ENCODE measurements around the gene SPATC1L. TPM values are rescaled to one million over a fixed set of nuclear protein-coding genes. Genes with fewer than 3 reads are reported as not detected.
"Not testable (repeated sequence)": the region's sequence is repeated elsewhere in the genome, so short reads cannot be mapped to it uniquely, and the experiment has no call there.

Gene SPATC1L
- total RNA-seq (2014; rRNA removed; shearing (Covaris generic)): 4.3 and 7.1 TPM in 2 replicates

DNA sequence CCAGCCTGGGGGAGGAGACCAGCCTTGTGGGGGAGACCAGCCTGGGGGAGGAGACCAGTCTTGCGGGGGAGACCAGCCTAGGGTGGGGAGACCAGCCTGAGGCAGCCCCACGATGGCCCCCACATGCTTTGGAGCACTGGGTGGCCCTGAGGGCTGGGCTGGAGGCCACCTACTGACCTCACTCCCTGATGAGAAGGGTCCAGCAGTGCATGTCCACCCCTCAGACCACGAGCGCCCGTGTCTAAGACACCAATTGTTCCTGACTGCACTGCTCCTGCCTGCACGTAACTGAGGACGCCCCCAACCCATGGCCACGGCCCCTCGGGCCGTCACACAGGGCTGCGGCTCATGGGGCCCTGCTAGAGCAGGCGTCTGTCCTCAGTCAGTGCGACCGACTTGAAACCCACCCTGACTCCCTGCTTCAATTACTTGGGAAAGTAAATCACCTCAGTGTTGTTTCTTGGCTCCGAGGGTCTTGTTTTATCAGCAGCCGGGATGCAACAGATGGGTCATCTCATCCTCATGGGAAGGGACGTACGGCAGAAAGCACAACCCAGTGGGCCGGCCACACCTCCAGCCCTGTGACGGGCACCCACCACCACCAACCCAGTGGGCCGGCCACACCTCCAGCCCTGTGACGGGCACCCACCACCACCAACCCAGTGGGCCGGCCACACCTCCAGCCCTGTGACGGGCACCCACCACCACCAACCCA lies at the start of gene SPATC1L:
Gene SPATC1L, minus strand, starts transcription at position 550 of the 715 bp plus-strand sequence. CDS start 1,643 bp downstream, outside the sequence.
- Histone ChIP-seq H3K9me3 (replicated peaks) (no peaks in the 10 kb centered on the region), H3K27me3 (replicated peaks) (no peaks in the 10 kb centered on the region), H3K4me3 (peak within 1 kb of the TSS; percentile 59), H3K4me1 (replicated peaks) (peaks cover 17% of the 10 kb centered on the region), H3K36me3 (no peaks in the 10 kb centered on the region), H3K27ac (peak within 1 kb of the TSS; percentile 51)
- DNase-seq (ENCODE audit: low read depth in 1 of 2, low spot score in 2 of 2): peak; percentile 40 to 63

DNA sequence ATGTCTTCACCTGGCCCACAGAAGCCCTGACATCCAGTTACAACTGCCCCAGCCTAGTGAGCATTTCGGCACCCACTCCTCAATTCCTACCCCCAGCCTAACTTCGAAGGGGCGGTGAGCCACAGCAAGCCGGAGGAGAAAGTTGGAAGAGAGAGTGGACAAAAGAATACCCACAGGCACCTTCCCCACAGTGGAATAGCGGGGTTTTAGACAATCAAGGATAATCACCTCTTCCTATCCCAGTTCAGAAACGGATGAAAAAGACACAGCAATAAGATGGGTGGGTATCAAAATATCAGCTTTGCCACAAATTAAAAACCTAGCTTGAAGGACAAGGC lies 45.6 kb upstream of the SPATC1L start:
- Histone ChIP-seq H3K27me3 (replicated peaks) (no peaks in the 10 kb centered on the region), H3K27ac (no peak overlapping the region), H3K36me3 (peaks cover 26% of the 10 kb centered on the region), H3K4me1 (replicated peaks) (peaks cover 27% of the 10 kb centered on the region), H3K9me3 (replicated peaks) (0 out of 2 replicates have a peak, but pooled peaks cover 2% of the 10 kb centered on the region), H3K4me3 (peak overlapping the region; percentile 48)
- no peak for DNase-seq (ENCODE audit: low read depth in 1 of 2, low spot score in 2 of 2)

DNA sequence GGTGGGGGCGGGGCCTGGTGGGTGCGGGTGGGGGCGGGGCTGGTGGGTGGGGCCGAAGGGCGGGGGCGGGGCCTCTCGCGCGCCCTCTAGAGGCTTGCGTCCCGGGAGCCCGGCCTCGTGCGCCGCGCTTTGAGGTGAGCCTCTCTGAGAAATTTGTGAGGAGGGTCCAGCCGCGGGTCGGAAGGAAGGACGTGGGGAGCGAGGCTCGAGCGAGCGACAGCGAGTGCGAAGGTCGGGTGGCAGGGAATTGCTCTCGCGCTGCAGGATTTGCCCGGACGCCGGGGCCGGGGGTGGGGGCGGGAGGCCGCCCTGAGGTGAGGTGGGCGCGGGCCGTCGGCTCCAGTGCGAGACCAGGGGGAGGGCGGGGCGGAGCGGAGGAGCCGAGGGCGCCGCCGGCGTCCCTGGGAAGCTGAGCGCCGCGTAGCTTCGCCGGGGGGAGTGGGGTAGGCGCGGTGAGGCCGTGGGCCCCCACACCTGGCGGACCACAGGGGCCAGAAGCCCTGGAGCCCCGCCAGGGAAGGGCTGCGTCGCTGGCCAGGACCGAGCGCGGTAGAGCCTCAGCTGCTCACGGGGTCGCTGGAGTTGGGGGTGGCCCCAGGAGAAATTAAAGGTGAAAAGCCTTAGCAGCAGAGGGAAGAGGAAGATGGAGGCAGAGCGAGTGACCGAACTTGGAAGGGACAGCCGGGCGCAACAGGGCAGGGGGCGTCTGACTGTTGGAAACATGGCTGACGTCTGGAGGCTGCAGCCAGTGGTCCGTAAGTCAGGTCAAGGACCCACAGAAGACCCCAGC lies 45.1 kb upstream of the SPATC1L start:
- Histone ChIP-seq H3K27me3 (replicated peaks) (no peaks in the 10 kb centered on the region), H3K4me1 (replicated peaks) (peaks cover 27% of the 10 kb centered on the region), H3K27ac (no peak overlapping the region), H3K9me3 (replicated peaks) (0 out of 2 replicates have a peak, but pooled peaks cover 2% of the 10 kb centered on the region), H3K36me3 (peaks cover 21% of the 10 kb centered on the region), H3K4me3 (peak overlapping the region; percentile 48)
- peak in 1 of 2 experiments; percentile 40 for DNase-seq (ENCODE audit: low read depth in 1 of 2, low spot score in 2 of 2)

DNA sequence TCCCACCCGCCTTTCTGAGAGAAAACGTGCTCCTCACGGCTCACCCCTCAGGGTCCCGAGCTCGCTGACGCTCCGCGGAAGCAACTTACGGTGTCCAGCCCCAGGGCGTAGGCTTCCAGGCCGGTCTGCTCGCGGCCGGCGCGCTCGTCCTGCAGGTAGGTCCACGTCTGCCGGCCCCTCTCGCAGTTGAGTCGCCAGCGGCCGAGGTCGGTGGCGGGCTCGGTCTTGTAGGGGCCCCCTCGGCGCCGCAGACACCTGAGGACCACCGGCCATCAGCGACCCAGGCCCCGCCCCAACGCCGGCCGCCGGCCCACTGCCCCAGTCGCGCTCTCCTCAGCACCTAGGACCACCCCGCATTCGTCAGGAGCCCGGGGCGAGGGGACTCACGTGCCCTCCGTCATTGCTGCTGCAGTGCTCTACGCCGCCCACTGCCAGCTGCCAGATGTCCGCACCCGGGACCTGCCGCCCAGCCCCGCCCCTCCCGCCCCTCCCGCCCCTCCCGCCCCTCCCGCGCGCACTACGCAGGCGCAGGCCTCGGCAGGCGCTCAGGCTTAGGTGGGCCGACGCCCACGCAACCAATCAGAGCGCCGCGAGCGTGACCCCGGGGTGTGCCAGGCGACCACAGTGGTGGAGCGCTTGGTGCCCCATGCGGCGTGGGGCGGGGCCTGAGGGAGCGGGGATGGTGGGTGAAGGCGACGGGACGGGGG lies 44.2 kb upstream of the SPATC1L start, which contains the start of gene LSS:
Gene LSS, minus strand, starts transcription at position 430 of the 707 bp plus-strand sequence. Its CDS starts 29 bp downstream, at position 401.
- H3K9me3 ChIP-seq (replicated peaks): 0 out of 2 replicates have a peak, but pooled peaks cover 2% of the 10 kb centered on the region
- peak within 1 kb of the TSS; percentile 47 for H3K27ac ChIP-seq
- DNase-seq (ENCODE audit: low read depth in 1 of 2, low spot score in 2 of 2): peak; percentile 74 to 99
- peaks cover 12% of the 10 kb centered on the region for H3K36me3 ChIP-seq
- H3K4me1 ChIP-seq (replicated peaks): peaks cover 27% of the 10 kb centered on the region
- no peaks in the 10 kb centered on the region for H3K27me3 ChIP-seq (replicated peaks)
- H3K4me3 ChIP-seq: peak within 1 kb of the TSS; percentile 98

DNA sequence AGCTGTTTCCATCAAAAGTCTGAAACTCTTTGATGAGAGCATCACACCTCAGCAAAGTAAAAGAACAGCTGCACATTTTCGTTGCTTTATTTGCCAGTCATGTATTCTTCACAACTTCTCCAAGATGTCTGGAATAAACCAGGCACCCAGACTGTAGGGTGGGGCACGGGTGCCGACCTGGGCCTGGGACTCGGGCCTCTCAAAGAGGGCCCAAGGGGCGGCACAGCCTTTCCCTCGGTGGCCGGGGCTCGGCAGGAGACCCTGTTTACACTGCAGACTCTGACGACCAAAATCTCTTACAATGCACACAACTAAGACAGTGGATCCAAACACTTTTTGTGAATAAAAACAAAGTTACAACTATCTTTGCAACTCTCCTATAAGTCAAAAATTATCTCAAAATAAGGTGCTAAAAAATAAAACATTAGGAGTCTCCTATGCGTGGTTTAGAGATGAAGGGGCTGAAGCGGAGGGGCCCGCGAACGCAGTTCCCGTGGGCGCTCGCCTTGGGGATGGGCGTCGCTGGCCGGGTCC lies 43.6 kb upstream of the SPATC1L start:
- DNase-seq (ENCODE audit: low read depth in 1 of 2, low spot score in 2 of 2): peak in 1 of 2 experiments; percentile 21
- Histone ChIP-seq H3K27ac (peak overlapping the region; percentile 47), H3K4me3 (peak overlapping the region; percentile 98)

DNA sequence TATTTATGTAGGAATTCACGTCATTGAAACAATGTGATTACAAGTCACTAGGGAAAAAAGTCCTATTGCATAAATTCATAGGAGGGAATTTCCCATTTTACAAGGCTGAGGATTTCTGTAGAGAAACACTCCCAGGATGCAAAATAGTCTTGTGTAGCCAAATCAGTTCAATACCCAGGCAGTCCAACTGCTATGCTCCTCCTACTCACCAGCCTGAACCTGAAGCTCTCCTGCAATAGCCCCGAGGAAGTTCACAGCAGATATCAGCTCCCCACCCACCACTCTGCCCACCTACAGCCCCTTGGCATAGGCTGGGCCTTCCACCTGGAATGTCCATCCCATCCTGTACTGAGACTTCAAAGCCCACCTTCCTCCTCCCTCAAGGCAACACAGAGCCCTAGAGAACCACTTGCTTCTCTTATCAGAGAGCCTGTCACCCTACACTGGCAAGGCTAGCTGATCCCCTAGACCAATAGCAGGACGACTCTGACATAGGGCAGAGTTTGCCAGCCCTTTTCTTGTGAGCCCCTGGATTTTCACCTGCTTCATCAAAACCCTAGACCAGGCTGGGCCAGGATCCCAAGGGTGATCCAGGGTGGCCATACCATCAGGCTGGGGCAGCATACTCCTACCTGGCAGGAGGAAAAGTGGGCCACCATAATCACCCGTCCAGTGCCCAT lies 42.8 kb upstream of the SPATC1L start:
- H3K4me1 ChIP-seq (replicated peaks): peaks cover 27% of the 10 kb centered on the region

More for the DNA sequence above, 43.6 kb upstream of the SPATC1L start:
- 0 out of 2 replicates have a peak, but pooled peaks cover 2% of the 10 kb centered on the region for H3K9me3 ChIP-seq (replicated peaks)
- peaks cover 10% of the 10 kb centered on the region; the same call in 1 of the 2 replicates for H3K36me3 ChIP-seq
- peaks cover 27% of the 10 kb centered on the region for H3K4me1 ChIP-seq (replicated peaks)
- no peaks in the 10 kb centered on the region for H3K27me3 ChIP-seq (replicated peaks)

DNA sequence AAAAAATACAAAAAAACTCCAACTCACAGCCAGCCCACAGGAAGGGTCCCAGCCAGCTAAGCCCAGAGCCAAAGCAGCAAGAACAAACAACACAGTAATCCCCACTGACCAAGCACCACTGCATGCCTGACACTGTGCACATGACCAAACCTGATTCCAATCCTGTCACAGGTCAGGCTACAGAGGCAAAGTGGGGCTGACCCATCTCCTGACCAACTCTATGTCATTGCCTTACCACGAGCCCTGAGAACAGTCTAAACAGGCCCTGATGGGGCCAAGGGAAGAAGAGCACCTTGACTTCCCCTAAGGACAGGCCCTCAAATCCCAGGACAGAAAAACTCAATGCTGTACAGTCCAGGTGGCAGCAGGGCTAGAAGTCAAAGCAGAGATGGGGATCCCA lies 41.9 kb upstream of the SPATC1L start:
- H3K27ac ChIP-seq: no peak overlapping the region

More for the DNA sequence above, 42.8 kb upstream of the SPATC1L start:
- H3K4me3 ChIP-seq: no peak overlapping the region
- peaks cover 13% of the 10 kb centered on the region for H3K36me3 ChIP-seq
- DNase-seq (ENCODE audit: low read depth in 1 of 2, low spot score in 2 of 2): no peak
- 0 out of 2 replicates have a peak, but pooled peaks cover 2% of the 10 kb centered on the region for H3K9me3 ChIP-seq (replicated peaks)
- no peak overlapping the region for H3K27ac ChIP-seq
- H3K27me3 ChIP-seq (replicated peaks): no peaks in the 10 kb centered on the region

DNA sequence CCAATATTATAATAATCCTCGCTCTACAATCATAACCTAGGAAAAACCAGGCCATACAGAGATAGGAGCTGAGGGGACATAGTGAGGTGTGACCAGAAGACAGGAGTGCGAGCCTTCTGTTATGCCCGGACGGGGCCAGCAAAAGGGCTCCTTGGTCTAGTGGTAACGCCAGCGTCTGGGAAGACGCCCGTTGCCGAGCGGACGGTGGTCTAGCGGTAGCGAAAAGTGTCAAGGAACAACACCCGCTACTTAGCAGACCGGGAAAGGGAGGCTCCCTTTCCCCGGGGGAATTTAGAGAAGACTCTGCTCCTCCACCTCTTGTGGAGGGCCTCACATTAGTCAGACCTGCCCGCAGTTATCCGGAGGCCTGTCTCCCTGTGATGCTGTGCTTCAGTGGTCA lies 39.4 kb upstream of the SPATC1L start:
- not testable (repeated sequence) for H3K4me3 ChIP-seq; H3K27me3 ChIP-seq (replicated peaks); DNase-seq (ENCODE audit: low read depth in 1 of 2, low spot score in 2 of 2); H3K9me3 ChIP-seq (replicated peaks); H3K27ac ChIP-seq
- peaks cover 16% of the 10 kb centered on the region for H3K4me1 ChIP-seq (replicated peaks)
- peaks cover 18% of the 10 kb centered on the region for H3K36me3 ChIP-seq

More for the DNA sequence above, 41.9 kb upstream of the SPATC1L start:
- H3K4me1 ChIP-seq (replicated peaks): peaks cover 27% of the 10 kb centered on the region
- no peak overlapping the region for H3K4me3 ChIP-seq
- 0 out of 2 replicates have a peak, but pooled peaks cover 2% of the 10 kb centered on the region for H3K9me3 ChIP-seq (replicated peaks)
- DNase-seq (ENCODE audit: low read depth in 1 of 2, low spot score in 2 of 2): no peak
- no peaks in the 10 kb centered on the region for H3K27me3 ChIP-seq (replicated peaks)
- peaks cover 15% of the 10 kb centered on the region for H3K36me3 ChIP-seq

DNA sequence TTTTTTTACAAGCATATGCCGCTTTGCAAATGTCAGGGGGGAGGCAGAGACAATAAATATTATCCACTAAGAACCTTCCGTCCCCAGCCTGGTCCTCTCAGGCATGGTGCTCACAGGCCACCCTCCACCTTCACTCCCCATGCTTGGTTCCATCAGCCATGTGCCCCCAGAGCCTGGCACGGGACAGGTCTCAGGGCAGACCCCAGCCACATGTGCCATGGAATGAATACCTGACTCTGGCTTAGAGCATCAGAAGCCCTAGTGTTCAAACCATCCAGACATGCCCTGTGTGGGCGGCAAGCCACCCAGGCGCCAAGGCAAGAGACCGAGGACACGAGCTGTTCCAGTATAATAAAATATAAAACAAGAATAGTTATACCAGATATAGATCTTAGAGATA lies 39.0 kb upstream of the SPATC1L start:
- H3K27ac ChIP-seq: no peak overlapping the region
- no peaks in the 10 kb centered on the region for H3K27me3 ChIP-seq (replicated peaks)
- H3K4me1 ChIP-seq (replicated peaks): peaks cover 14% of the 10 kb centered on the region
- no peak overlapping the region for H3K4me3 ChIP-seq
- no peaks in the 10 kb centered on the region for H3K9me3 ChIP-seq (replicated peaks)
- DNase-seq (ENCODE audit: low read depth in 1 of 2, low spot score in 2 of 2): no peak
- H3K36me3 ChIP-seq: peaks cover 15% of the 10 kb centered on the region

DNA sequence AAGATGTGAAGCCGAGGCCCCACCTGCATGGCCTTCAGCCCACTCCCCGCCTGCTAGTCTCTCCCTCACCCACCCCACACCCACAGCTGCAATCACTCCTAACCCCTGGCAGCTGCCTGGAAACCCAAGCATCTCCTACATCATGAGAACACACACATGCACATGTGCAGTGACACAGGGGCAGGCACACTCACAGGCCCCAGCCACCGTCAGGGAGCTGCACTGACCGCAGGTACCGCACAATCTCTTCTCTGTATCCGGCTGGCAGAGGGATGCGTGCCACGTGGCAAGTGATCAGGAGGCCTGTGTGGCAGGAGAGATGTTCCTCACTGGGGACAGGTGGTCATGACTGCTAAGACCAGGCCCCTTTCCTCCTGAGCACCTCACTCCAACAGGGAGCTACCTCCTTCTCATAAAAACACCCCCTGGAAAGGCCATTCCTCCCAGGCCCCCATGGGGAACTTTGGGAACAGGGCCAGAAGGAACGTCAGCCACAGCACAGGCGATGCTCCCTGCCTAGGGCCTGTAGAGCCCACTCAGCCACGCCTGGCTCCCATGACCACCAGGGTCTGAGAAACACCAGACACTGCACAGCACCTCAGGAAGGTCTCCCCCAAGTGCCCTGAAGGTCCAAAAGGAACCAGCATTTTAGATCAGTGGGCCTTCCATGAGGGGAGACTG lies 38.3 kb upstream of the SPATC1L start:
- no peaks in the 10 kb centered on the region for H3K9me3 ChIP-seq (replicated peaks)
- H3K4me1 ChIP-seq (replicated peaks): peaks cover 8% of the 10 kb centered on the region
- DNase-seq (ENCODE audit: low read depth in 1 of 2, low spot score in 2 of 2): no peak
- peaks cover 14% of the 10 kb centered on the region for H3K36me3 ChIP-seq
- no peak overlapping the region for H3K4me3 ChIP-seq
- no peaks in the 10 kb centered on the region for H3K27me3 ChIP-seq (replicated peaks)
- H3K27ac ChIP-seq: no peak overlapping the region

DNA sequence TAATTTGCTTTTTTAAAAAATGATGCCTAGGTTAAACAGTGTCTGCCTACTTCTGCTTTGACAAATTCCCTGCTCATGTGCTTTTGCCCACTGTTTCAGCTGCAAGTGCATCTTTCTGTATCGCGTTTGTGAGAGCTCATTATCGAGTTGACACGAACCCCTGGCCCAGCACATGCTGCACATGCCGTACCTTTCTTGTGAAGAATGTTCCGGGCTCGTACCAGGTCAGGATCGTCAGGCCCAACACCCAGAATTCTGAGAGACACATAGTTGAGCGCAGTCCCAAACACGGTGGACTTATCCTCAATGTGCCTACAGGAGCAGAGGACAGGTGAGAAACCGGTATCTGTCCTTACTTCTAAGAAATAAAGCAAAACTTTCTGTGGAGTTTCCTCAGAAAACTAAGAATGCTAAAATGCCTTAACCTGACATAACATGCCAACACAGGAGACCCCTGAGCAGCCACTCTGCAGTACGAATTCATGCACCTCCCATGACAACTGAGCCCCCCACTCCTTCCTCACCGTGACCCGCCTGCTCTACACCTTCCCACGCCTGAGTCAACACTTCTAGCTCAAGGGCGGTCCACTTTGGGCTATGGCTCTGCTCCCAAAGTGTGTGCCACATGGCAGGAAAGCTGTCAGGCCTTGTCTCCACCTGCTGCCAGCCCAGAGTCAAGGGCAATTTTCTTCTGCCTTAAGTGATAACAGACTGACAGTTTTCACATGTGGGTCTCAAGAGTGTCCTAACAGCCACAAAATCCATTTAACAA lies 37.6 kb upstream of the SPATC1L start:
- Histone ChIP-seq H3K4me1 (replicated peaks) (peaks cover 1% of the 10 kb centered on the region; the same call in 1 of the 2 replicates), H3K27ac (no peak overlapping the region), H3K4me3 (no peak overlapping the region), H3K27me3 (replicated peaks) (no peaks in the 10 kb centered on the region), H3K9me3 (replicated peaks) (no peaks in the 10 kb centered on the region), H3K36me3 (peaks cover 14% of the 10 kb centered on the region)
- DNase-seq (ENCODE audit: low read depth in 1 of 2, low spot score in 2 of 2): no peak

DNA sequence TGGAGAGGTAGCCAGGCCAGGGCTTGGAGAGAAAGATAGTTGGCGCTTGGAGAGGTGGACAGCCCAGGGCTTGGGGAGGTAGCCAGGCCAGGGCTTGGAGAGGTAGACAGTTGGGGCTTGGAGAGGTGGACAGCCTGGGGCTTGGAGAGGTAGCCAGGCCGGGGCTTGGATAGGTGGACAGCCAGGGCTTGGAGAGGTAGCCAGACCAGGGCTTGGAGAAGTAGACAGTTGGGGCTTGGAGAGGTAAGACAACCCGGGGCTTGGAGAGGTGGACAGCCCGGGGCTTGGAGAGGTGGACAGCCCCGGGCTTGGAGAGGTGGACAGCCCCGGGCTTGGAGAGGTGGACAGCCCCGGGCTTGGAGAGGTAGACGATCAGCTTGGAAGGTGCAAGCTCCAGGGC lies 36.6 kb upstream of the SPATC1L start:
- Histone ChIP-seq H3K27me3 (replicated peaks) (no peaks in the 10 kb centered on the region), H3K9me3 (replicated peaks) (no peaks in the 10 kb centered on the region), H3K36me3 (peaks cover 11% of the 10 kb centered on the region), H3K4me3 (no peak overlapping the region), H3K4me1 (replicated peaks) (no peaks in the 10 kb centered on the region), H3K27ac (no peak overlapping the region)
- no peak for DNase-seq (ENCODE audit: low read depth in 1 of 2, low spot score in 2 of 2)

All from SJSA1 (cell line).